ENCODE results near the gene ZCCHC7.
"Not testable (repeated sequence)": the region's sequence is repeated elsewhere in the genome, so short reads cannot be mapped to it uniquely, and the experiment has no call there.

ZCCHC7 gene

GRCh38 chr9:37121881-37122280, 1.5 kb downstream of the ZCCHC7 start:
- no peak for DNase-seq

GRCh38 chr9:37126214-37126788, 5.9 kb downstream of the ZCCHC7 start:
- DNase-seq, result no peak

- DNase-seq, result no peak
Measured at GRCh38 chr9:37127018-37127417, 6.6 kb downstream of the ZCCHC7 start.

- DNase-seq, result no peak
Measured at GRCh38 chr9:37128051-37128450, 7.7 kb downstream of the ZCCHC7 start.

- no peak for DNase-seq
Measured at GRCh38 chr9:37134166-37134565, 13.8 kb downstream of the ZCCHC7 start.

GRCh38 chr9:37141015-37141414, 20.6 kb downstream of the ZCCHC7 start:
- no peak for DNase-seq

GRCh38 chr9:37144762-37145161, 24.4 kb downstream of the ZCCHC7 start:
- no peak for DNase-seq

- DNase-seq, result no peak
Measured at GRCh38 chr9:37146410-37146809, 26.0 kb downstream of the ZCCHC7 start.

GRCh38 chr9:37148181-37148580, 27.8 kb downstream of the ZCCHC7 start:
- DNase-seq, result no peak

- DNase-seq, result no peak
Measured at GRCh38 chr9:37149666-37150308, 29.4 kb downstream of the ZCCHC7 start.

- DNase-seq, result no peak
Measured at GRCh38 chr9:37150415-37150814, 30.0 kb downstream of the ZCCHC7 start.

GRCh38 chr9:37151812-37152211, 31.4 kb downstream of the ZCCHC7 start:
- no peak for DNase-seq

GRCh38 chr9:37152365-37152764, 32.0 kb downstream of the ZCCHC7 start:
- no peak for DNase-seq

- no peak for DNase-seq
Measured at GRCh38 chr9:37155601-37156000, 35.2 kb downstream of the ZCCHC7 start.

- no peak for DNase-seq
Measured at GRCh38 chr9:37156205-37156604, 35.8 kb downstream of the ZCCHC7 start.

GRCh38 chr9:37156781-37157356, 36.5 kb downstream of the ZCCHC7 start:
- DNase-seq, result no peak

GRCh38 chr9:37157726-37158377, 37.5 kb downstream of the ZCCHC7 start:
- no peak for DNase-seq

- no peak for DNase-seq
Measured at GRCh38 chr9:37163299-37163698, 42.9 kb downstream of the ZCCHC7 start.

GRCh38 chr9:37164335-37164734, 44.0 kb downstream of the ZCCHC7 start:
- DNase-seq, result not testable (repeated sequence)

- no peak for DNase-seq
Measured at GRCh38 chr9:37165644-37166043, 45.3 kb downstream of the ZCCHC7 start.

- DNase-seq, result no peak
Measured at GRCh38 chr9:37167456-37168047, 47.2 kb downstream of the ZCCHC7 start.

GRCh38 chr9:37172557-37172956, 52.2 kb downstream of the ZCCHC7 start:
- DNase-seq, result no peak

GRCh38 chr9:37174247-37174646, 53.9 kb downstream of the ZCCHC7 start:
- DNase-seq, result no peak

- DNase-seq, result no peak
Measured at GRCh38 chr9:37178742-37179141, 58.4 kb downstream of the ZCCHC7 start.
